Measurements from ENCODE around the gene KCNAB2.

Gene KCNAB2

GRCh38 chr1:6045561-6045960 lies at the start of gene KCNAB2:
KCNAB2 (plus strand) TSS chr1:6045888; CDS start chr1:6051537, 5,649 bp downstream.
- DNase-seq (ENCODE audit: low read depth in 2 of 2) = no peak

- DNase-seq (ENCODE audit: low read depth in 2 of 2) = no peak
These were observed 48.9 kb upstream of the KCNAB2 start for GRCh38 chr1:5996641-5997270.

- DNase-seq (ENCODE audit: low read depth in 2 of 2) = no peak
These were observed 48.4 kb upstream of the KCNAB2 start for GRCh38 chr1:5997316-5997715.

GRCh38 chr1:5998051-5998905 lies 47.4 kb upstream of the KCNAB2 start:
- DNase-seq (ENCODE audit: low read depth in 2 of 2) = no peak

GRCh38 chr1:5998906-5999301 lies 46.8 kb upstream of the KCNAB2 start:
- no peak for DNase-seq (ENCODE audit: low read depth in 2 of 2)

GRCh38 chr1:5999711-6000443 lies 45.8 kb upstream of the KCNAB2 start:
- no peak for DNase-seq (ENCODE audit: low read depth in 2 of 2)

GRCh38 chr1:6000444-6001288 lies 45.0 kb upstream of the KCNAB2 start:
- no peak for DNase-seq (ENCODE audit: low read depth in 2 of 2)

GRCh38 chr1:6001992-6002576 lies 43.6 kb upstream of the KCNAB2 start:
- no peak for DNase-seq (ENCODE audit: low read depth in 2 of 2)

GRCh38 chr1:6002714-6003501 lies 42.8 kb upstream of the KCNAB2 start:
- no peak for DNase-seq (ENCODE audit: low read depth in 2 of 2)

- no peak for DNase-seq (ENCODE audit: low read depth in 2 of 2)
These were observed 41.9 kb upstream of the KCNAB2 start for GRCh38 chr1:6003568-6004411.

- DNase-seq (ENCODE audit: low read depth in 2 of 2) = no peak
These were observed 41.1 kb upstream of the KCNAB2 start for GRCh38 chr1:6004412-6005123.

GRCh38 chr1:6005276-6005917 lies 40.3 kb upstream of the KCNAB2 start:
- no peak for DNase-seq (ENCODE audit: low read depth in 2 of 2)

GRCh38 chr1:6006882-6007281 lies 38.8 kb upstream of the KCNAB2 start:
- no peak for DNase-seq (ENCODE audit: low read depth in 2 of 2)

GRCh38 chr1:6007318-6008083 lies 38.2 kb upstream of the KCNAB2 start:
- no peak for DNase-seq (ENCODE audit: low read depth in 2 of 2)

- DNase-seq (ENCODE audit: low read depth in 2 of 2) = no peak
These were observed 37.6 kb upstream of the KCNAB2 start for GRCh38 chr1:6008084-6008415.

- DNase-seq (ENCODE audit: low read depth in 2 of 2) = no peak
These were observed 37.0 kb upstream of the KCNAB2 start for GRCh38 chr1:6008696-6009095.

- no peak for DNase-seq (ENCODE audit: low read depth in 2 of 2)
These were observed 36.3 kb upstream of the KCNAB2 start for GRCh38 chr1:6009120-6010040.

All from stimulated activated CD4-positive, alpha-beta T cell treated with anti-CD3 and anti-CD28 coated beads, Interleukin-15, amount 100 ng/mL, for 48 hours (primary cell).